Activated CD4-positive, alpha-beta T cell treated with anti-CD3 and anti-CD28 coated beads, Interleukin-2, amount 10 ng/mL, durations not matched to agents 7 days and 5 days (primary cell): ENCODE measurements around the gene COL23A1. TPM values are rescaled to one million over a fixed set of nuclear protein-coding genes. Genes with fewer than 3 reads are reported as not detected.

Source experiments
- CTCF ChIA-PET: fragments of 350-600 bp; sonication (Branson Sonifier 250); formaldehyde crosslinking; loops from one replicate; lab custom pipeline; 2021; ENCODE audit warnings: antibody characterized with exemption; lab: Charles Lee
- POLR2A ChIA-PET: fragments of 350-600 bp; sonication (Branson Sonifier 250); formaldehyde crosslinking; loops from one replicate; lab custom pipeline; 2021; ENCODE audit warnings: antibody characterized with exemption; lab: Charles Lee
- DNase-seq: peaks from one replicate; pipeline ENCODE4 v3.0.0-alpha.2; 2020
- H3K27ac Mint-ChIP-seq: one replicate; pipeline ENCODE4 v1.8.0; 2021; ENCODE audit warnings: mild to moderate bottlenecking, moderate library complexity, mixed read lengths
- H3K27me3 Mint-ChIP-seq: one replicate; pipeline ENCODE4 v1.8.0; 2021; ENCODE audit warnings: mixed read lengths
- H3K36me3 Mint-ChIP-seq: one replicate; pipeline ENCODE4 v1.8.0; 2021; ENCODE audit warnings: low read depth, mixed read lengths
- H3K4me1 Mint-ChIP-seq: one replicate; pipeline ENCODE4 v1.8.0; 2021; ENCODE audit warnings: mixed read lengths
- H3K4me3 Mint-ChIP-seq: one replicate; pipeline ENCODE4 v1.8.0; 2021; ENCODE audit warnings: mild to moderate bottlenecking, moderate library complexity, mixed read lengths
- H3K9me3 Mint-ChIP-seq: one replicate; pipeline ENCODE4 v1.8.0; 2021; ENCODE audit warnings: mixed read lengths
- total RNA-seq, 2 experiments: library from RNA; stranded (reverse); gene quantifications; one replicate each; pipeline ENCODE4 v1.2.3, GENCODE V29; 2021

The COL23A1 gene
- total RNA-seq, 2 experiments from 2014 or later: 0.27 TPM; not detected in 1

- CTCF ChIA-PET: interaction anchor here (1.0 kb wide), 1 partner anchor 177 kb away, joined by 3 read pairs; no protein-coding TSS in a partner anchor
- Mint-ChIP-seq H3K4me1 (no peaks in the 10 kb centered on the region), H3K4me3 (no peak overlapping the region), H3K9me3 (no peaks in the 10 kb centered on the region), H3K27me3 (peaks cover 2% of the 10 kb centered on the region), H3K36me3 (no peaks in the 10 kb centered on the region), H3K27ac (no peak overlapping the region)
- POLR2A ChIA-PET: no interaction called here
- DNase-seq: no peak
Observed at GRCh38 chr5:178301641-178302040, 288.6 kb downstream of the COL23A1 start.

GRCh38 chr5:178298283-178298807 is 291.8 kb downstream of the COL23A1 start:
- Mint-ChIP-seq H3K36me3 (no peaks in the 10 kb centered on the region), H3K4me1 (no peaks in the 10 kb centered on the region), H3K9me3 (peaks cover 5% of the 10 kb centered on the region), H3K27ac (no peak overlapping the region), H3K27me3 (peaks cover 2% of the 10 kb centered on the region), H3K4me3 (no peak overlapping the region)
- ChIA-PET POLR2A (no interaction called here), CTCF (interaction anchor here (1.0 to 1.1 kb wide), 2 partner anchors 67 to 145 kb away, joined by 3 to 4 read pairs; no protein-coding TSS in a partner anchor)
- DNase-seq: no peak

- no peaks in the 10 kb centered on the region for H3K4me1 Mint-ChIP-seq
- ChIA-PET CTCF (interaction anchor here (0.5 to 1.1 kb wide), 3 partner anchors 67 to 146 kb away, joined by 3 to 4 read pairs (median 3); no protein-coding TSS in a partner anchor), POLR2A (no interaction called here)
- H3K4me3 Mint-ChIP-seq: no peak overlapping the region
- no peak for DNase-seq
- H3K27me3 Mint-ChIP-seq: peaks cover 2% of the 10 kb centered on the region
- H3K9me3 Mint-ChIP-seq: peaks cover 5% of the 10 kb centered on the region
- H3K27ac Mint-ChIP-seq: no peak overlapping the region
- no peaks in the 10 kb centered on the region for H3K36me3 Mint-ChIP-seq
Observed at GRCh38 chr5:178297751-178298150, 292.4 kb downstream of the COL23A1 start.

- Mint-ChIP-seq H3K4me1 (no peaks in the 10 kb centered on the region), H3K36me3 (no peaks in the 10 kb centered on the region), H3K4me3 (no peak overlapping the region), H3K9me3 (peaks cover 5% of the 10 kb centered on the region), H3K27me3 (peaks cover 2% of the 10 kb centered on the region), H3K27ac (no peak overlapping the region)
- POLR2A ChIA-PET: no interaction called here
- DNase-seq: no peak
- CTCF ChIA-PET: interaction anchor here (0.9 to 2.2 kb wide), 2 partner anchors 16 to 18 kb away, joined by 3 to 4 read pairs; no protein-coding TSS in a partner anchor
Observed at GRCh38 chr5:178296066-178296465, 294.1 kb downstream of the COL23A1 start.

GRCh38 chr5:178295589-178295988 is 294.6 kb downstream of the COL23A1 start:
- Mint-ChIP-seq H3K36me3 (no peaks in the 10 kb centered on the region), H3K27ac (no peak overlapping the region)
- CTCF ChIA-PET: interaction anchor here (0.9 to 2.2 kb wide), 2 partner anchors 15 to 19 kb away, joined by 3 to 4 read pairs; no protein-coding TSS in a partner anchor

GRCh38 chr5:178293815-178294214 is 296.4 kb downstream of the COL23A1 start:
- H3K9me3 Mint-ChIP-seq: peaks cover 5% of the 10 kb centered on the region
- no peaks in the 10 kb centered on the region for H3K36me3 Mint-ChIP-seq
- H3K27me3 Mint-ChIP-seq: no peaks in the 10 kb centered on the region
- ChIA-PET POLR2A (no interaction called here), CTCF (no interaction called here)
- no peak overlapping the region for H3K27ac Mint-ChIP-seq
- no peaks in the 10 kb centered on the region for H3K4me1 Mint-ChIP-seq
- no peak overlapping the region for H3K4me3 Mint-ChIP-seq
- DNase-seq: no peak

More at GRCh38 chr5:178295589-178295988, 294.6 kb downstream of the COL23A1 start:
- DNase-seq: no peak
- H3K4me1 Mint-ChIP-seq: no peaks in the 10 kb centered on the region
- no peaks in the 10 kb centered on the region for H3K27me3 Mint-ChIP-seq
- POLR2A ChIA-PET: no interaction called here
- no peak overlapping the region for H3K4me3 Mint-ChIP-seq
- peaks cover 5% of the 10 kb centered on the region for H3K9me3 Mint-ChIP-seq

GRCh38 chr5:178293400-178293799 is 296.8 kb downstream of the COL23A1 start:
- CTCF ChIA-PET: no interaction called here
- no peak overlapping the region for H3K27ac Mint-ChIP-seq
- H3K4me3 Mint-ChIP-seq: no peak overlapping the region
- H3K9me3 Mint-ChIP-seq: peaks cover 5% of the 10 kb centered on the region
- H3K4me1 Mint-ChIP-seq: no peaks in the 10 kb centered on the region
- no peaks in the 10 kb centered on the region for H3K27me3 Mint-ChIP-seq
- no peaks in the 10 kb centered on the region for H3K36me3 Mint-ChIP-seq
- POLR2A ChIA-PET: no interaction called here
- DNase-seq: no peak

- ChIA-PET CTCF (no interaction called here), POLR2A (no interaction called here)
- Mint-ChIP-seq H3K4me1 (no peaks in the 10 kb centered on the region), H3K27me3 (no peaks in the 10 kb centered on the region), H3K4me3 (no peak overlapping the region), H3K9me3 (peaks cover 5% of the 10 kb centered on the region), H3K36me3 (no peaks in the 10 kb centered on the region), H3K27ac (no peak overlapping the region)
- no peak for DNase-seq
Observed at GRCh38 chr5:178292826-178293205, 297.4 kb downstream of the COL23A1 start.

- no peak overlapping the region for H3K27ac Mint-ChIP-seq
- CTCF ChIA-PET: no interaction called here
- H3K4me1 Mint-ChIP-seq: no peaks in the 10 kb centered on the region
- peaks cover 5% of the 10 kb centered on the region for H3K9me3 Mint-ChIP-seq
- no peak for DNase-seq
- H3K27me3 Mint-ChIP-seq: no peaks in the 10 kb centered on the region
- POLR2A ChIA-PET: no interaction called here
- H3K4me3 Mint-ChIP-seq: no peak overlapping the region
- H3K36me3 Mint-ChIP-seq: no peaks in the 10 kb centered on the region
Observed at GRCh38 chr5:178291969-178292825, 298.0 kb downstream of the COL23A1 start.

GRCh38 chr5:178291161-178291561 is 299.0 kb downstream of the COL23A1 start:
- no peak overlapping the region for H3K27ac Mint-ChIP-seq
- CTCF ChIA-PET: interaction anchor here (1.3 kb wide), 1 partner anchor 14 kb away, joined by 3 read pairs; no protein-coding TSS in a partner anchor

GRCh38 chr5:178290376-178290775 is 299.8 kb downstream of the COL23A1 start:
- no peaks in the 10 kb centered on the region for H3K4me1 Mint-ChIP-seq

More at GRCh38 chr5:178291161-178291561, 299.0 kb downstream of the COL23A1 start:
- Mint-ChIP-seq H3K36me3 (no peaks in the 10 kb centered on the region), H3K27me3 (no peaks in the 10 kb centered on the region), H3K4me1 (no peaks in the 10 kb centered on the region), H3K9me3 (peaks cover 5% of the 10 kb centered on the region), H3K4me3 (no peak overlapping the region)
- POLR2A ChIA-PET: no interaction called here
- no peak for DNase-seq

GRCh38 chr5:178289438-178289837 is 300.8 kb downstream of the COL23A1 start:
- Mint-ChIP-seq H3K27ac (no peak overlapping the region), H3K9me3 (no peaks in the 10 kb centered on the region)

More at GRCh38 chr5:178290376-178290775, 299.8 kb downstream of the COL23A1 start:
- H3K36me3 Mint-ChIP-seq: no peaks in the 10 kb centered on the region
- no peaks in the 10 kb centered on the region for H3K27me3 Mint-ChIP-seq
- H3K9me3 Mint-ChIP-seq: peaks cover under 1% of the 10 kb centered on the region
- no peak for DNase-seq
- no peak overlapping the region for H3K27ac Mint-ChIP-seq
- ChIA-PET POLR2A (no interaction called here), CTCF (interaction anchor here (1.3 kb wide), 1 partner anchor 13 kb away, joined by 3 read pairs; no protein-coding TSS in a partner anchor)
- H3K4me3 Mint-ChIP-seq: no peak overlapping the region

More at GRCh38 chr5:178289438-178289837, 300.8 kb downstream of the COL23A1 start:
- CTCF ChIA-PET: no interaction called here
- no peak for DNase-seq
- POLR2A ChIA-PET: no interaction called here
- H3K4me1 Mint-ChIP-seq: no peaks in the 10 kb centered on the region
- H3K4me3 Mint-ChIP-seq: no peak overlapping the region
- no peaks in the 10 kb centered on the region for H3K36me3 Mint-ChIP-seq
- H3K27me3 Mint-ChIP-seq: no peaks in the 10 kb centered on the region
